OCI-LY3 (cell line): Measurements from ENCODE around the gene ARHGEF25.

Experiments
- H2AFZ ChIP-seq: fragments of 200-600, 300-600 bp; shearing (Covaris generic); 2 replicates; pipeline ENCODE4 v1.6.0; 2014; ENCODE audit warnings: antibody characterized with exemption, low read depth, low read length
- H3K27ac ChIP-seq: fragments of 200-600, 300-600 bp; sonication (generic); 2 replicates; pipeline ENCODE4 v1.5.1; 2014; ENCODE audit warnings: mild to moderate bottlenecking, low read length, moderate library complexity, mixed read lengths
- H3K27me3 ChIP-seq: fragments of 200-600, 300-600 bp; sonication (generic); 2 replicates; pipeline ENCODE4 v1.6.1; 2014; ENCODE audit warnings: low read depth, low read length, mixed read lengths
- H3K36me3 ChIP-seq: fragments of 200-600, 300-600 bp; sonication (generic); replicated peaks from 2 replicates; pipeline ENCODE3; 2014; ENCODE audit warnings: low read depth, low read length, mixed read lengths
- H3K4me1 ChIP-seq: fragments of 300-600, 200-600 bp; sonication (generic); 2 replicates; pipeline ENCODE4 v1.6.1; 2014; ENCODE audit warnings: low read length, mixed read lengths
- H3K4me2 ChIP-seq: fragments of 200-600, 300-600 bp; sonication (generic); 2 replicates; pipeline ENCODE4 v1.6.1; 2014; ENCODE audit warnings: low read length, mixed read lengths
- H3K4me3 ChIP-seq: fragments of 300-600, 200-600 bp; sonication (generic); 2 replicates; pipeline ENCODE4 v1.5.1; 2014; ENCODE audit warnings: antibody characterized with exemption, mild to moderate bottlenecking, low read length, moderate library complexity
- H3K79me2 ChIP-seq: fragments of 300-600, 200-600 bp; shearing (Covaris generic); 2 replicates; pipeline ENCODE4 v1.6.1; 2014; ENCODE audit warnings: mild to moderate bottlenecking, low read length, mixed read lengths
- H3K9ac ChIP-seq: fragments of 300-600, 200-600 bp; shearing (Covaris generic); 2 replicates; pipeline ENCODE4 v1.6.0; 2014; ENCODE audit warnings: mild to moderate bottlenecking, low read length, moderate library complexity
- H3K9me3 ChIP-seq: fragments of 200-600, 300-600 bp; shearing (Covaris generic); 2 replicates; pipeline ENCODE4 v1.6.1; 2014; ENCODE audit warnings: low read length, mixed read lengths; ENCODE audit not compliant: insufficient read depth
- H4K20me1 ChIP-seq: fragments of 200-600, 300-600 bp; sonication (generic); 2 replicates; pipeline ENCODE4 v1.6.1; 2016; ENCODE audit warnings: low read length, mixed read lengths; ENCODE audit not compliant: insufficient read depth
- EZH2phosphoT487 ChIP-seq: fragments of 200-600 bp; shearing (Covaris generic); IDR thresholded peaks from 2 replicates; pipeline ENCODE4 v1.6.1; 2018; ENCODE audit warnings: antibody characterized with exemption, mixed run types, low read depth
- TF ChIP-seq, protein P1 (sequence below): fragments of 200-600, 300-600 bp; sonication (generic); IDR thresholded peaks from 2 replicates; pipeline ENCODE4 v1.5.1; 2014; ENCODE audit warnings: antibody characterized with exemption, low read length, low read depth

Gene ARHGEF25

DNA sequence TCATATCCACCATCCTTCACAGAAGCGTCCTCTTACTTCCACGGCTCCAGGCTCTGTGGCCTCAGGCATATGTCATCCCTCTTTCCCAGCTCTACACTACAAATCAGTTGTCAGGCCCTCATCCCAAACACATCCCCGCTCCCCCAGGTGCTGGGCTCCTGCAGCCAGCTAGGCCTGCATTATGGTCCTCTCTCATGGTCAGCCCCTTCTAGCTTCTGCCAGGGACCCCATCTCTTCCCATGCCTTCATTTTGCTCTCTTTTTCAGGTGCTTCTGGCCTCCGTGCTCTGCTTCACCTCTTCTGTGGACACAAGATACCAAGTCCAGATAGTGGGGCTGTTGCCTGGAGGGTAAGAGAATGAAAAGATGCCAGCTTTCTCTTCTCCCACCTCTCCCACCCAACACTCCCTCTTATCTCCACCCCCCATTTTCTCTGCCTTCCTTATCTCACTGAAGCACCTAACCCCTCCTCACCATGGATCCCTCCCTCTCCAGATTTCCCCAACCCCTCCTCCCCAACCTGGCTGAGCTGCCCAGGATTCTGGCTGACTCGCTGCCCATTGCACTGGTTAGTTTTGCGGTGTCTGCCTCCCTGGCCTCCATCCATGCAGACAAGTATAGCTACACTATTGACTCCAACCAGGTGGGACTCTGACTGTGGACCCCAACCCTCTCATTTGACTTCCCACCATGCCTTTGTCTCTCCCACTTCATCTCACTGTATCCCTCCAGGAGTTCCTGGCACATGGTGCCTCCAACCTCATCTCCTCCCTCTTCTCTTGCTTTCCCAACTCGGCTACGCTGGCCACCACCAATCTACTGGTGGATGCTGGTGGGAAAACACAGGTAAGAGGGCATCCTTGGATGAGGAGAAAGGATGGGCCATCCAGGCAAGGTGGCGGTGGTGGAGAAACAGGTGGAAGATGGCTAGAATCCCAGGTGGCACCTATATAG lies 11.3 kb downstream of the ARHGEF25 start:
- Histone ChIP-seq H3K36me3 (no peaks in the 10 kb centered on the region), H3K27ac (no peak overlapping the region), H3K9me3 (no peaks in the 10 kb centered on the region), H3K9ac (no peak overlapping the region), H4K20me1 (no peaks in the 10 kb centered on the region), H3K27me3 (no peaks in the 10 kb centered on the region), H2AFZ (no peak overlapping the region), H3K79me2 (no peaks in the 10 kb centered on the region), H3K4me2 (no peak overlapping the region), H3K4me3 (no peak overlapping the region), H3K4me1 (no peaks in the 10 kb centered on the region)
- no peak for TF ChIP-seq EZH2phosphoT487
- TF ChIP-seq, protein P1, sequence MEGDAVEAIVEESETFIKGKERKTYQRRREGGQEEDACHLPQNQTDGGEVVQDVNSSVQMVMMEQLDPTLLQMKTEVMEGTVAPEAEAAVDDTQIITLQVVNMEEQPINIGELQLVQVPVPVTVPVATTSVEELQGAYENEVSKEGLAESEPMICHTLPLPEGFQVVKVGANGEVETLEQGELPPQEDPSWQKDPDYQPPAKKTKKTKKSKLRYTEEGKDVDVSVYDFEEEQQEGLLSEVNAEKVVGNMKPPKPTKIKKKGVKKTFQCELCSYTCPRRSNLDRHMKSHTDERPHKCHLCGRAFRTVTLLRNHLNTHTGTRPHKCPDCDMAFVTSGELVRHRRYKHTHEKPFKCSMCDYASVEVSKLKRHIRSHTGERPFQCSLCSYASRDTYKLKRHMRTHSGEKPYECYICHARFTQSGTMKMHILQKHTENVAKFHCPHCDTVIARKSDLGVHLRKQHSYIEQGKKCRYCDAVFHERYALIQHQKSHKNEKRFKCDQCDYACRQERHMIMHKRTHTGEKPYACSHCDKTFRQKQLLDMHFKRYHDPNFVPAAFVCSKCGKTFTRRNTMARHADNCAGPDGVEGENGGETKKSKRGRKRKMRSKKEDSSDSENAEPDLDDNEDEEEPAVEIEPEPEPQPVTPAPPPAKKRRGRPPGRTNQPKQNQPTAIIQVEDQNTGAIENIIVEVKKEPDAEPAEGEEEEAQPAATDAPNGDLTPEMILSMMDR = no peak

DNA sequence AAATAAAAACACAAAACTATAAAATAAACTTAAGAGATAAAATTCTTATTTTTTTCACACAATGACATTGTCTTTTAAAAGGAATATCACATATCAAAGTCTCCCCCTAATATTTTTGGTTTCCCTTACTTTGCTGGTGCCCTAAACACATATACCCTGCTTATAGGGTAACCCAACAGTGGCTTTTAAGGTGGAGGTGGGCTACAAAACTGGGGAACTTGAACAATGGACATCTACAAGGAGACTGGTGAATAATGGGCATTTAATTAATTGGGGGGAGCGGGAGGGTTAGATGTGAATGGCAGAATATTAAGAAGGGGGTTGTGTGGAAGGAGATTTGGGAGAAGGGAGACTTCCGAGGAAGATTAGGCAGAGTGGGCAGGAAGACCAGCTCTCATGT lies 12.2 kb downstream of the ARHGEF25 start:
- Histone ChIP-seq H3K27ac (no peak overlapping the region), H3K27me3 (no peaks in the 10 kb centered on the region), H2AFZ (no peak overlapping the region), H3K79me2 (no peaks in the 10 kb centered on the region), H3K36me3 (no peaks in the 10 kb centered on the region), H3K9me3 (no peaks in the 10 kb centered on the region), H3K9ac (no peak overlapping the region), H3K4me2 (no peak overlapping the region), H3K4me1 (no peaks in the 10 kb centered on the region), H3K4me3 (no peak overlapping the region), H4K20me1 (no peaks in the 10 kb centered on the region)
- TF ChIP-seq, protein P1 = no peak
- no peak for TF ChIP-seq EZH2phosphoT487

DNA sequence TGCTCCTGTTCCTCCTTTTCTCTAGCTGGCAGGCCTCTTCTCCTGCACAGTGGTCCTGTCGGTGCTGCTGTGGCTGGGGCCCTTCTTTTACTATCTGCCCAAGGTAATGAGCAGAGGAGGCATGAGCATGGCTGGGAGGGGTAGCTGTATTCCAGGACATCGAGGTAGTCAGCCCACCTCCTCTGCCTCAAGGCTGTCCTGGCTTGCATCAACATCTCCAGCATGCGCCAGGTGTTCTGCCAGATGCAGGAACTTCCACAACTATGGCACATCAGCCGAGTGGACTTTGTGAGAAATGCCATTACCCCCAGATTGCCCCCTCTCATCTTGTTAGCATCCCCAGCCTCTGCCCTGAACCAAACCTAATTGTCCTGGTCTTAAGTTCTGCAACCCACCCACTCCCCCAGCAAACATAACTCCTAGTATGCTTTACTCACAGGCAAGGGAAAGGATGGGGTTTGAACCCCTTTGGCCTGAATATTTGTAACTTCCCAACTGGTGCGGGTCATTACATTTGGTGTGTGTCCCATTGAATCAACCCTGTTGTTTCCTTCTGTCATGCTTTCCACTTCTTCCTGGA lies 12.7 kb downstream of the ARHGEF25 start:
- H3K79me2 ChIP-seq = no peaks in the 10 kb centered on the region
- TF ChIP-seq EZH2phosphoT487 = no peak
- TF ChIP-seq, protein P1 = no peak
- H3K4me1 ChIP-seq = no peaks in the 10 kb centered on the region
- no peaks in the 10 kb centered on the region for H3K36me3 ChIP-seq
- H3K27me3 ChIP-seq = no peaks in the 10 kb centered on the region
- no peak overlapping the region for H3K4me2 ChIP-seq
- no peak overlapping the region for H3K4me3 ChIP-seq
- no peak overlapping the region for H3K27ac ChIP-seq
- no peaks in the 10 kb centered on the region for H4K20me1 ChIP-seq
- no peak overlapping the region for H2AFZ ChIP-seq
- no peaks in the 10 kb centered on the region for H3K9me3 ChIP-seq
- no peak overlapping the region for H3K9ac ChIP-seq

DNA sequence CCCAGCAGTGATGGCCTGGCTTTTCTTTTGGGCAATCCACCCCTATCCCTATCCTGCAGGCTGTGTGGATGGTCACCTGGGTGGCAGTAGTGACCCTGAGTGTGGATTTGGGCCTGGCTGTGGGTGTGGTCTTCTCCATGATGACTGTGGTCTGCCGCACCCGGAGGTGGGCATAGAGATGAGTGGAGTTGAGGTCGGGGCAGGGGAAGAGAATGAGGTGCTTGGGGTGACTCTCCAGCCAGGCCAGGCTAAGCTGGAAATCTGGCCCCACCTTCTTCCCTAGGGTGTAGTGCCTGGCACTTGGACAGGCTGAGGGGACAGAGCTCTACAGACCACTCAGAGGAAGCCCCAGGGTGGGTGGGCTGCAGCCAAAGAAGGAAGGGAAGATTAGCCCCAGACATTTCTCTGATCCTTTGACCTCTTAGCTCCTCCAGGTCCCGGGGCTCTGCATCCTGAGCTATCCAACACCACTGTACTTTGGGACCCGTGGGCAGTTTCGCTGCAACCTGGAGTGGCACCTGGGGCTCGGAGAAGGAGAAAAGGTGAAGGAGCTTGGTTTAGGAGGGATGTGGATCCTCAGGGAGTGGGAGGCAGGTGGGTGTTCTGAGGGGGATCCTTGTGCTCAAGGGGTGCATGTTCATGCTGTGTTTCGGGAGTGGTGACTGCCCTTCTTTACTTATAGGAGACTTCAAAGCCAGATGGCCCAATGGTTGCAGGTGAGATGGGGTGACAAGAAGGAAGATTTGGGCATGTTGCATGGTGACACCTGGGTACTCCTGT lies 13.4 kb downstream of the ARHGEF25 start:
- TF ChIP-seq, protein P1 = no peak
- no peak for TF ChIP-seq EZH2phosphoT487
- Histone ChIP-seq H3K9ac (no peak overlapping the region), H3K4me1 (no peaks in the 10 kb centered on the region), H3K4me2 (no peak overlapping the region), H3K27ac (no peak overlapping the region), H3K79me2 (no peaks in the 10 kb centered on the region), H3K36me3 (no peaks in the 10 kb centered on the region), H4K20me1 (no peaks in the 10 kb centered on the region), H2AFZ (no peak overlapping the region), H3K4me3 (no peak overlapping the region), H3K9me3 (no peaks in the 10 kb centered on the region), H3K27me3 (no peaks in the 10 kb centered on the region)
